Measurements from ENCODE around the gene FRS3. TPM values are rescaled to one million over a fixed set of nuclear protein-coding genes. Genes with fewer than 3 reads are reported as not detected.

Gene FRS3
- total and polyA plus RNA-seq, 2 of the 13 experiments (the other 11 are each of a cell fraction or from before 2014, with no cell fraction given), result 3.0 to 7.4 TPM

DNA sequence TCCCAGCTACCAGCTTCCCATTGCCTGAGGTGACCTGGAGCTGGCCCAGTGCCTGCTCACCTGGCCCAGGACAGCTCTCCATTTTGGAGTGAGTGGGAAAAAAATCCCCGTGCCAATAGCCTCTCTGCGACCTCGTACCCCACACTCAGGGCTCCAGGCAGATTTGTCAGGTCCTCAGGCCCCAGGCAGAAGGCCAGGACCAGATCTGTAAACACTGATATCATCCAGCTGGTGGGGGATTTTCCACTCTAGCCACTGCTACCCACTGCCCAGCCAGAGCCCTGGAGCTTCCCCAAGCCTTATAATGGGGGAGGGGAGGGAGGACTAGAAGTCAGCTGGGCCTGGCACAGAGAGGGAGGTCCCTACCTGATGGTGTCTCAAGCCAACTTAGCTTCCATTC, 31.2 kb downstream of the FRS3 start (continued):
- TF ChIP-seq, protein P1, sequence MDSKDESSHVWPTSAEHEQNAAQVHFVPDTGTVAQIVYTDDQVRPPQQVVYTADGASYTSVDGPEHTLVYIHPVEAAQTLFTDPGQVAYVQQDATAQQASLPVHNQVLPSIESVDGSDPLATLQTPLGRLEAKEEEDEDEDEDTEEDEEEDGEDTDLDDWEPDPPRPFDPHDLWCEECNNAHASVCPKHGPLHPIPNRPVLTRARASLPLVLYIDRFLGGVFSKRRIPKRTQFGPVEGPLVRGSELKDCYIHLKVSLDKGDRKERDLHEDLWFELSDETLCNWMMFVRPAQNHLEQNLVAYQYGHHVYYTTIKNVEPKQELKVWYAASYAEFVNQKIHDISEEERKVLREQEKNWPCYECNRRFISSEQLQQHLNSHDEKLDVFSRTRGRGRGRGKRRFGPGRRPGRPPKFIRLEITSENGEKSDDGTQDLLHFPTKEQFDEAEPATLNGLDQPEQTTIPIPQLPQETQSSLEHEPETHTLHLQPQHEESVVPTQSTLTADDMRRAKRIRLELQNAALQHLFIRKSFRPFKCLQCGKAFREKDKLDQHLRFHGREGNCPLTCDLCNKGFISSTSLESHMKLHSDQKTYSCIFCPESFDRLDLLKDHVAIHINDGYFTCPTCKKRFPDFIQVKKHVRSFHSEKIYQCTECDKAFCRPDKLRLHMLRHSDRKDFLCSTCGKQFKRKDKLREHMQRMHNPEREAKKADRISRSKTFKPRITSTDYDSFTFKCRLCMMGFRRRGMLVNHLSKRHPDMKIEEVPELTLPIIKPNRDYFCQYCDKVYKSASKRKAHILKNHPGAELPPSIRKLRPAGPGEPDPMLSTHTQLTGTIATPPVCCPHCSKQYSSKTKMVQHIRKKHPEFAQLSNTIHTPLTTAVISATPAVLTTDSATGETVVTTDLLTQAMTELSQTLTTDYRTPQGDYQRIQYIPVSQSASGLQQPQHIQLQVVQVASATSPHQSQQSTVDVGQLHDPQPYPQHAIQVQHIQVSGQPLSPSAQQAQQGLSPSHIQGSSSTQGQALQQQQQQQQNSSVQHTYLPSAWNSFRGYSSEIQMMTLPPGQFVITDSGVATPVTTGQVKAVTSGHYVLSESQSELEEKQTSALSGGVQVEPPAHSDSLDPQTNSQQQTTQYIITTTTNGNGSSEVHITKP (CRISPR knock-in tag; IDR thresholded peaks at IDR 0.05; ENCODE audit: low read depth), result no peak
- no peak for TF ChIP-seq PAXIP1 (CRISPR knock-in tag; conservative IDR thresholded peaks at IDR 0.05)
- TF ChIP-seq, protein P2, sequence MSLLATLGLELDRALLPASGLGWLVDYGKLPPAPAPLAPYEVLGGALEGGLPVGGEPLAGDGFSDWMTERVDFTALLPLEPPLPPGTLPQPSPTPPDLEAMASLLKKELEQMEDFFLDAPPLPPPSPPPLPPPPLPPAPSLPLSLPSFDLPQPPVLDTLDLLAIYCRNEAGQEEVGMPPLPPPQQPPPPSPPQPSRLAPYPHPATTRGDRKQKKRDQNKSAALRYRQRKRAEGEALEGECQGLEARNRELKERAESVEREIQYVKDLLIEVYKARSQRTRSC (CRISPR knock-in tag; IDR thresholded peaks at IDR 0.05; ENCODE audit: low read depth), result no peak
- TF ChIP-seq RARA (CRISPR knock-in tag; IDR thresholded peaks at IDR 0.05), result 0 out of 2 replicates have a peak, but pooled peaks have one; percentile 20
- no peak for TF ChIP-seq RARG (CRISPR knock-in tag; IDR thresholded peaks at IDR 0.05; ENCODE audit: low read depth)
- no peak for TF ChIP-seq CREB1 (IDR thresholded peaks at IDR 0.05)
- no peak for TF ChIP-seq CREB1 (CRISPR knock-in tag; IDR thresholded peaks at IDR 0.05)
- TF ChIP-seq, protein P3, sequence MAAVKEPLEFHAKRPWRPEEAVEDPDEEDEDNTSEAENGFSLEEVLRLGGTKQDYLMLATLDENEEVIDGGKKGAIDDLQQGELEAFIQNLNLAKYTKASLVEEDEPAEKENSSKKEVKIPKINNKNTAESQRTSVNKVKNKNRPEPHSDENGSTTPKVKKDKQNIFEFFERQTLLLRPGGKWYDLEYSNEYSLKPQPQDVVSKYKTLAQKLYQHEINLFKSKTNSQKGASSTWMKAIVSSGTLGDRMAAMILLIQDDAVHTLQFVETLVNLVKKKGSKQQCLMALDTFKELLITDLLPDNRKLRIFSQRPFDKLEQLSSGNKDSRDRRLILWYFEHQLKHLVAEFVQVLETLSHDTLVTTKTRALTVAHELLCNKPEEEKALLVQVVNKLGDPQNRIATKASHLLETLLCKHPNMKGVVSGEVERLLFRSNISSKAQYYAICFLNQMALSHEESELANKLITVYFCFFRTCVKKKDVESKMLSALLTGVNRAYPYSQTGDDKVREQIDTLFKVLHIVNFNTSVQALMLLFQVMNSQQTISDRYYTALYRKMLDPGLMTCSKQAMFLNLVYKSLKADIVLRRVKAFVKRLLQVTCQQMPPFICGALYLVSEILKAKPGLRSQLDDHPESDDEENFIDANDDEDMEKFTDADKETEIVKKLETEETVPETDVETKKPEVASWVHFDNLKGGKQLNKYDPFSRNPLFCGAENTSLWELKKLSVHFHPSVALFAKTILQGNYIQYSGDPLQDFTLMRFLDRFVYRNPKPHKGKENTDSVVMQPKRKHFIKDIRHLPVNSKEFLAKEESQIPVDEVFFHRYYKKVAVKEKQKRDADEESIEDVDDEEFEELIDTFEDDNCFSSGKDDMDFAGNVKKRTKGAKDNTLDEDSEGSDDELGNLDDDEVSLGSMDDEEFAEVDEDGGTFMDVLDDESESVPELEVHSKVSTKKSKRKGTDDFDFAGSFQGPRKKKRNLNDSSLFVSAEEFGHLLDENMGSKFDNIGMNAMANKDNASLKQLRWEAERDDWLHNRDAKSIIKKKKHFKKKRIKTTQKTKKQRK (IDR thresholded peaks at IDR 0.05; ENCODE audit: low read length), result no peak
- no peak for TF ChIP-seq POLR2AphosphoS5 (IDR thresholded peaks at IDR 0.05; ENCODE audit: low read depth, low read length)
- TF ChIP-seq HMG20B (CRISPR knock-in tag; conservative IDR thresholded peaks at IDR 0.05), result no peak
- 0 out of 2 replicates have a peak, but pooled peaks have one; percentile 72 for TF ChIP-seq HNRNPL (IDR thresholded peaks at IDR 0.05; ENCODE audit: low read depth, low read length)
- TF ChIP-seq SP140L (CRISPR knock-in tag; IDR thresholded peaks at IDR 0.05; ENCODE audit: borderline replicate concordance), result no peak
- TF ChIP-seq, protein P4, sequence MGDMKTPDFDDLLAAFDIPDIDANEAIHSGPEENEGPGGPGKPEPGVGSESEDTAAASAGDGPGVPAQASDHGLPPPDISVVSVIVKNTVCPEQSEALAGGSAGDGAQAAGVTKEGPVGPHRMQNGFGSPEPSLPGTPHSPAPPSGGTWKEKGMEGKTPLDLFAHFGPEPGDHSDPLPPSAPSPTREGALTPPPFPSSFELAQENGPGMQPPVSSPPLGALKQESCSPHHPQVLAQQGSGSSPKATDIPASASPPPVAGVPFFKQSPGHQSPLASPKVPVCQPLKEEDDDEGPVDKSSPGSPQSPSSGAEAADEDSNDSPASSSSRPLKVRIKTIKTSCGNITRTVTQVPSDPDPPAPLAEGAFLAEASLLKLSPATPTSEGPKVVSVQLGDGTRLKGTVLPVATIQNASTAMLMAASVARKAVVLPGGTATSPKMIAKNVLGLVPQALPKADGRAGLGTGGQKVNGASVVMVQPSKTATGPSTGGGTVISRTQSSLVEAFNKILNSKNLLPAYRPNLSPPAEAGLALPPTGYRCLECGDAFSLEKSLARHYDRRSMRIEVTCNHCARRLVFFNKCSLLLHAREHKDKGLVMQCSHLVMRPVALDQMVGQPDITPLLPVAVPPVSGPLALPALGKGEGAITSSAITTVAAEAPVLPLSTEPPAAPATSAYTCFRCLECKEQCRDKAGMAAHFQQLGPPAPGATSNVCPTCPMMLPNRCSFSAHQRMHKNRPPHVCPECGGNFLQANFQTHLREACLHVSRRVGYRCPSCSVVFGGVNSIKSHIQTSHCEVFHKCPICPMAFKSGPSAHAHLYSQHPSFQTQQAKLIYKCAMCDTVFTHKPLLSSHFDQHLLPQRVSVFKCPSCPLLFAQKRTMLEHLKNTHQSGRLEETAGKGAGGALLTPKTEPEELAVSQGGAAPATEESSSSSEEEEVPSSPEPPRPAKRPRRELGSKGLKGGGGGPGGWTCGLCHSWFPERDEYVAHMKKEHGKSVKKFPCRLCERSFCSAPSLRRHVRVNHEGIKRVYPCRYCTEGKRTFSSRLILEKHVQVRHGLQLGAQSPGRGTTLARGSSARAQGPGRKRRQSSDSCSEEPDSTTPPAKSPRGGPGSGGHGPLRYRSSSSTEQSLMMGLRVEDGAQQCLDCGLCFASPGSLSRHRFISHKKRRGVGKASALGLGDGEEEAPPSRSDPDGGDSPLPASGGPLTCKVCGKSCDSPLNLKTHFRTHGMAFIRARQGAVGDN (CRISPR knock-in tag; IDR thresholded peaks at IDR 0.05), result peak; percentile 51
